Lung (tissue), 12 donors: Measurements from ENCODE around the gene VPS35. TPM values are rescaled to one million over a fixed set of nuclear protein-coding genes. Genes with fewer than 3 reads are reported as not detected.
A peak's percentile ranks its signal among the peaks of the same experiment; 100 is the strongest.

Source experiments
- ATAC-seq: fragments of 200-7000 bp; cut with Tn5 transposase; one replicate; pipeline ENCODE4 v1.9.1; 2020; ENCODE audit warnings: moderate number of reproducible peaks; ENCODE audit not compliant: insufficient read depth, low FRiP score
- DNase-seq, 3 donors: peaks; one replicate each; pipeline ENCODE4 v3.0.0-alpha.2; 2013 to 2017
- H3K27ac ChIP-seq, 2 donors: one replicate each; pipeline ENCODE4 v1.5.1; 2013; ENCODE audit warnings: mild to moderate bottlenecking in 2 of 2, moderate library complexity in 2 of 2, control low read depth in 1 of 2, inconsistent platforms in 1 of 2, low read depth in 1 of 2, low read length in 1 of 2
- H3K27me3 ChIP-seq, 3 donors: one replicate each; pipeline ENCODE4 v1.5.1; 2013; ENCODE audit warnings: low read length in 2 of 3; ENCODE audit not compliant: control insufficient read depth in 3 of 3, insufficient read depth in 3 of 3
- H3K36me3 ChIP-seq, 4 donors: one replicate each; pipeline ENCODE4 v1.5.1; 2013; ENCODE audit warnings: low read length in 4 of 4, mild to moderate bottlenecking in 1 of 4, moderate library complexity in 1 of 4; ENCODE audit not compliant: control insufficient read depth in 4 of 4, insufficient read depth in 4 of 4
- H3K4me1 ChIP-seq, 5 donors: one replicate each; pipeline ENCODE4 v1.5.1; 2013; ENCODE audit warnings: low read length in 5 of 5, mild to moderate bottlenecking in 2 of 5, moderate library complexity in 1 of 5; ENCODE audit not compliant: control insufficient read depth in 5 of 5, insufficient read depth in 5 of 5
- H3K4me3 ChIP-seq: one replicate; pipeline ENCODE4 v1.5.1; 2013; ENCODE audit warnings: mild to moderate bottlenecking, control low read depth, moderate library complexity
- H3K9ac ChIP-seq, 2 donors: one replicate each; pipeline ENCODE4 v1.5.1; 2013; ENCODE audit warnings: low read length in 2 of 2, control low read depth in 1 of 2; ENCODE audit not compliant: insufficient read depth in 1 of 2
- H3K9me3 ChIP-seq, 4 donors: one replicate each; pipeline ENCODE4 v1.5.1; 2013; ENCODE audit warnings: low read length in 3 of 4, mild to moderate bottlenecking in 1 of 4, moderate library complexity in 1 of 4; ENCODE audit not compliant: control insufficient read depth in 4 of 4, insufficient read depth in 3 of 4
- CTCF ChIP-seq: IDR thresholded peaks from 2 replicates; pipeline ENCODE4 v1.5.1; 2012; ENCODE audit warnings: mild to moderate bottlenecking; ENCODE audit errors: control extremely low read depth, extremely low read depth
- WGBS, 2 donors: extraction: QIAGEN DNeasy Blood & Tissue Kit; methylation state at CpG; one replicate each; pipeline ENCODE4 v1.1.7; 2013; 5-methylcytosine and 5-hydroxymethylcytosine counted together
- polyA plus RNA-seq, 2 donors: library from polyadenylated mRNA; stranded (reverse); fragments of 200-250 nt; gene quantifications; one replicate each; pipeline ENCODE4 v1.2.1, GENCODE V29; 2013
- total RNA-seq, 2 donors: library from RNA; depleted of rRNA in 1 of 2; stranded (reverse); fragments of >200 nt in 1 of 2; gene quantifications; one replicate each; pipeline ENCODE4 v1.2.1, GENCODE V29; 2014 to 2021
- donor health status: control.
- donor health status: control.
- donor health status: Bipolar disorder and iron deficiency.
- donor health status: healthy.
- donor health status: DM: yes; HTN: yes; CAD: no.

Gene VPS35
- total and polyA plus RNA-seq, 4 donors: 16.6 to 104 (median 69.0) TPM

DNA sequence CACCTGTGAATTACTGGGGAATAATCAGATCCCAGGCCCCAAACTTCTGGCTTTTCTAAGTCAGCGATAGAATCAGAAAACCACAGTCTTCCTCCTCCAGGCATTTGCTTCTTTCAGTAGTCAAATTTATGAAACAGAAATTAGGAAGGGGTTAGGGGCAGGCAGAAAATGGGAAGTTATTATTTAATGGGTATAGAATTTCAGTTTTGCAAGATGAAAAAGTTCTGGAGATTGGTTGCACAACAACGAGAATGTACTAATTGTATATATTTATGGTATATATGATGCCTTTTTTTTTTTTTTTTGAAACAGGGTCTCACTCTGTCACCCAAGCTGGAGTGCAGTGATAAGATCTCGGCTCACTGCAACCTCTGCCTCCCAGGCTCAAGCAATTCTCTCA lies 23.9 kb upstream of the VPS35 start:
- no peaks in the 10 kb centered on the region for H3K9me3 ChIP-seq
- 28 to 58% methylated on average over 3 of the region's 3 CpGs for WGBS, 2 donors
- TF ChIP-seq CTCF: no peak
- H3K36me3 ChIP-seq: peaks cover 0 to 14% (median 0%) of the 10 kb centered on the region in 4 donors
- DNase-seq (no peak), ATAC-seq (no peak)
- peak overlapping the region in 1 of 2 donors; percentile 28 for H3K27ac ChIP-seq
- H3K4me1 ChIP-seq: peaks cover 0 to 8% (median 0%) of the 10 kb centered on the region in 5 donors
- H3K4me3 ChIP-seq: no peak overlapping the region
- no peaks in the 10 kb centered on the region for H3K27me3 ChIP-seq
- no peak overlapping the region for H3K9ac ChIP-seq

GRCh38 chr16:46711106-46712058 lies 22.4 kb upstream of the VPS35 start:
- Histone ChIP-seq H3K27ac (peak overlapping the region in 1 of 2 donors; percentile 54), H3K36me3 (peaks cover 0 to 20% (median 0%) of the 10 kb centered on the region in 4 donors), H3K4me3 (no peak overlapping the region), H3K27me3 (no peaks in the 10 kb centered on the region), H3K9ac (no peak overlapping the region), H3K4me1 (peaks cover 0 to 5% (median 0%) of the 10 kb centered on the region in 5 donors), H3K9me3 (no peaks in the 10 kb centered on the region)
- WGBS, 2 donors: 44 to 58% methylated on average over 10 of the region's 10 CpGs
- DNase-seq: no peak
- no peak for TF ChIP-seq CTCF
- ATAC-seq: no peak

GRCh38 chr16:46709469-46710005 lies 20.6 kb upstream of the VPS35 start:
- Histone ChIP-seq H3K27ac (peak overlapping the region in 1 of 2 donors; percentile 45), H3K9ac (no peak overlapping the region), H3K36me3 (peaks cover 0 to 19% (median 0%) of the 10 kb centered on the region in 4 donors), H3K27me3 (no peaks in the 10 kb centered on the region), H3K4me1 (peaks cover 0 to 5% (median 0%) of the 10 kb centered on the region in 5 donors), H3K4me3 (no peak overlapping the region), H3K9me3 (no peaks in the 10 kb centered on the region)
- TF ChIP-seq CTCF: no peak
- ATAC-seq: no peak
- WGBS, 2 donors: 41 to 52% methylated on average over 3 of the region's 3 CpGs
- DNase-seq: no peak
